Body of pancreas (tissue), 4 donors: Measurements from ENCODE around the gene TSPAN15.

Experiments
- POLR2A ChIP-seq, 3 donors: fragments of 450-650 bp; IDR thresholded peaks; one replicate each; pipeline ENCODE4 v1.6.1; 2016; ENCODE audit warnings: antibody characterized with exemption in 3 of 3, mild to moderate bottlenecking in 2 of 3
- TF ChIP-seq, protein P1 (sequence below), 7 experiments: fragments of 450-650 bp in 4 of 7; fragments of 200-600 bp in 3 of 7; sonication (generic) in 3 of 7; IDR thresholded peaks; one replicate each; pipeline ENCODE4 v1.5.1; 2016 to 2019; ENCODE audit warnings: antibody characterized with exemption in 7 of 7

DNA sequence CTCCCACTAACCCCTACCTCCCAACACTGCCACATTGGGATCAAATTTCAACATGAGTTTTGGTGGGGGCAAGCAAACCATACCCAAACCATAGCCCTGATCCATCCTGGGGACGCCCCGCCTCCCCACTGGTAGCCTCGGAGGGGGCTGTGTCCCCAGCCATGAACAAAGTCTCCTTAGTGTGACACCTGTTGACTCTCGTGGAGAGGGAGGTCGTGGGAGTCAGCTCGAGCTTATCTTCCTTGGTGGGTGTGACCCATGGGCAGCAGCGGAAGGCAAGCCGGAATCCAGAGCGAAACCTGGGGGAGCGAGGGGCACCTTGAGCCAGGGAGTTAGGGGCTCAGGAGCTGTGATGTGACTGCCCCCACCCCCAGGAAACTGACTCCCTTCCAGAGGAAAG lies 46.5 kb upstream of the TSPAN15 start:
- TF ChIP-seq POLR2A (IDR thresholded peaks at IDR 0.05), result no peak
- TF ChIP-seq, protein P1, sequence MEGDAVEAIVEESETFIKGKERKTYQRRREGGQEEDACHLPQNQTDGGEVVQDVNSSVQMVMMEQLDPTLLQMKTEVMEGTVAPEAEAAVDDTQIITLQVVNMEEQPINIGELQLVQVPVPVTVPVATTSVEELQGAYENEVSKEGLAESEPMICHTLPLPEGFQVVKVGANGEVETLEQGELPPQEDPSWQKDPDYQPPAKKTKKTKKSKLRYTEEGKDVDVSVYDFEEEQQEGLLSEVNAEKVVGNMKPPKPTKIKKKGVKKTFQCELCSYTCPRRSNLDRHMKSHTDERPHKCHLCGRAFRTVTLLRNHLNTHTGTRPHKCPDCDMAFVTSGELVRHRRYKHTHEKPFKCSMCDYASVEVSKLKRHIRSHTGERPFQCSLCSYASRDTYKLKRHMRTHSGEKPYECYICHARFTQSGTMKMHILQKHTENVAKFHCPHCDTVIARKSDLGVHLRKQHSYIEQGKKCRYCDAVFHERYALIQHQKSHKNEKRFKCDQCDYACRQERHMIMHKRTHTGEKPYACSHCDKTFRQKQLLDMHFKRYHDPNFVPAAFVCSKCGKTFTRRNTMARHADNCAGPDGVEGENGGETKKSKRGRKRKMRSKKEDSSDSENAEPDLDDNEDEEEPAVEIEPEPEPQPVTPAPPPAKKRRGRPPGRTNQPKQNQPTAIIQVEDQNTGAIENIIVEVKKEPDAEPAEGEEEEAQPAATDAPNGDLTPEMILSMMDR (IDR thresholded peaks at IDR 0.05), result no peak
